Glutamatergic neuron (in vitro differentiated cells): ENCODE data around the gene BTBD3. TPM values are rescaled to one million over a fixed set of nuclear protein-coding genes. Genes with fewer than 3 reads are reported as not detected.

Experiments
- DNase-seq: peaks from one replicate; pipeline ENCODE4 v3.0.0; 2022
- H3K27ac Mint-ChIP-seq: one replicate; pipeline ENCODE4 v1.8.0; 2020; ENCODE audit warnings: mild to moderate bottlenecking, mixed read lengths, inconsistent platforms; ENCODE audit not compliant: unreplicated experiment
- H3K27me3 Mint-ChIP-seq: one replicate; pipeline ENCODE4 v1.8.0; 2020; ENCODE audit warnings: mild to moderate bottlenecking, moderate library complexity, mixed read lengths, inconsistent platforms; ENCODE audit not compliant: unreplicated experiment
- H3K36me3 Mint-ChIP-seq: one replicate; pipeline ENCODE4 v1.8.0; 2020; ENCODE audit warnings: mild to moderate bottlenecking, mixed read lengths, inconsistent platforms; ENCODE audit not compliant: unreplicated experiment
- H3K4me1 Mint-ChIP-seq: one replicate; pipeline ENCODE4 v1.8.0; 2020; ENCODE audit warnings: mild to moderate bottlenecking, low read depth, mixed read lengths, inconsistent platforms; ENCODE audit not compliant: unreplicated experiment
- H3K4me3 Mint-ChIP-seq: one replicate; pipeline ENCODE4 v1.8.0; 2020; ENCODE audit warnings: mild to moderate bottlenecking, mixed read lengths, inconsistent platforms; ENCODE audit not compliant: unreplicated experiment
- H3K9me3 Mint-ChIP-seq: one replicate; pipeline ENCODE4 v1.8.0; 2020; ENCODE audit warnings: mild to moderate bottlenecking, moderate library complexity, mixed read lengths, inconsistent platforms; ENCODE audit not compliant: unreplicated experiment
- CTCF ChIP-seq: fragments of 200-600 bp; sonication (generic); IDR thresholded peaks from one replicate; pipeline ENCODE4 v1.5.0; 2021; ENCODE audit not compliant: partially characterized antibody, unreplicated experiment
- total RNA-seq: library from RNA; stranded (reverse); fragmentation: NEBNext Ultra II Directional; extraction: Animal tissue kit (Norgen Biotek cat#: 25700); gene quantifications from one replicate; pipeline ENCODE4 v1.2.1, GENCODE V29; 2021; ENCODE audit not compliant: unreplicated experiment

BTBD3 gene
- total RNA-seq, 1 donor from 2014 or later = 24.3 TPM

GRCh38 chr20:11948806-11949205, 31.1 kb downstream of the BTBD3 start:
- Mint-ChIP-seq H3K27me3 (no peaks in the 10 kb centered on the region), H3K36me3 (no peaks in the 10 kb centered on the region), H3K9me3 (peaks cover 2% of the 10 kb centered on the region), H3K27ac (no peak overlapping the region), H3K4me3 (no peak overlapping the region), H3K4me1 (no peaks in the 10 kb centered on the region)
- no peak for DNase-seq
- no peak for TF ChIP-seq CTCF

DNA sequence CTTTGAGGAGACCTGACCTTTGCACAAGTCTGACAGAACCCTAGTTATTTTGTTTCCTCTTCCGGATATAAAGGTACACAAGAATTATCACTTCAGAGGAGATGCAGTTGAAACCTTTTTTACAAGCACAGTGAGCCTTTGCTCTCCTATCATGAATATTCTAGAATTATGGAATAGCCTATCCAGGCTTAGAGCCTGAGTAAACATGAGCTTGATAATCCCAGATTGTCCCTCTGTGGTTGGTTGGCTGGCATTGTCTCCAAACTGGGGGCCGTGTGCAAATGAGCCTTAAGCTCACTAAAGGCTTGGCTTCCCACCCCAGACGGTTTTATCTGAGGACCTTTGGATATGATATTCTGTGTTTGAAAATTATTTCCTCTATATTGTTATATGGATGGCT, 32.0 kb downstream of the BTBD3 start:
- peaks cover 6% of the 10 kb centered on the region for H3K9me3 Mint-ChIP-seq
- no peaks in the 10 kb centered on the region for H3K27me3 Mint-ChIP-seq
- H3K36me3 Mint-ChIP-seq = no peaks in the 10 kb centered on the region
- TF ChIP-seq CTCF = no peak
- no peak overlapping the region for H3K4me3 Mint-ChIP-seq
- no peak overlapping the region for H3K27ac Mint-ChIP-seq
- DNase-seq = no peak
- no peaks in the 10 kb centered on the region for H3K4me1 Mint-ChIP-seq

- DNase-seq = no peak
- Mint-ChIP-seq H3K27me3 (no peaks in the 10 kb centered on the region), H3K9me3 (peaks cover 7% of the 10 kb centered on the region), H3K36me3 (no peaks in the 10 kb centered on the region), H3K27ac (no peak overlapping the region), H3K4me1 (no peaks in the 10 kb centered on the region), H3K4me3 (no peak overlapping the region)
- TF ChIP-seq CTCF = no peak
Observed at GRCh38 chr20:11951696-11952095, 34.0 kb downstream of the BTBD3 start.

DNA sequence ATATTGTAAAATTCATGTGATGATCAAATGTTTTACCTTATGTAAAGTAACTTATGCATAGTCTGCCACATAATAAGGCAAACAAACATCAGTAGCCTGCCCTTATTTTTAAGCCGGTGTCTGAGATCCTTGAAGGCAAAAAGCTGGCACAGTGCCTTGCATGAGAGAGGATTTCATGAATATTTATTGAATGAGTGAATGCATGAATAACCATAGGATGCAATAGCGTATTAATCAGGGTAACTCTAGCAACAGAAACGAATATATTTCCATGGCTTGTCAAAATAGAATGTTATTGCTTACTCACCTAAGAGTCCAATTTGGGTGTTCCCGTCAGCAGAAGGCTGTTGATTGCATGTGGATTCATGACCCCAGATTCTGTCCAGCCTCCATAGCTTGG, 34.9 kb downstream of the BTBD3 start:
- Mint-ChIP-seq H3K27ac (no peak overlapping the region), H3K36me3 (no peaks in the 10 kb centered on the region), H3K27me3 (no peaks in the 10 kb centered on the region), H3K4me1 (no peaks in the 10 kb centered on the region), H3K4me3 (no peak overlapping the region), H3K9me3 (peaks cover 7% of the 10 kb centered on the region)
- no peak for DNase-seq
- TF ChIP-seq CTCF = no peak

DNA sequence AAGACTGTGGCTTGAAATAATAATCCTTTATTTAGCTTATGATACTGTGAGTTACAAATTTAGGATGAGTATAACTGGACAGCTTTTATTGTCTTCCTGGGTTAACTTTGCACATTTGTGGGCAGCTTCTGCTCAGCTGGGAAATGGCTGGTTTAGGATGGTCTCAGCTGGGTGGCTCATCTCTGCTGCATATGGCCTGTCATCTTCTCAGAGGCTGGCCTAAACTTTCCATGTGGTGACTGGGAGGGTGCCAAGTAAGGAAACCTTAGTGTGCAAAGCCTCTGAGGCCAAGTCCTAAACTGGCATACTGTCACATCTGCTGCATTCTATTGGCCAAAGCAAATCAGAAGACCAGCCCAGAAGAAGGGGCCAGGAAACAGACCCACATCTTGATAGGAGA, 40.2 kb downstream of the BTBD3 start:
- no peaks in the 10 kb centered on the region for H3K36me3 Mint-ChIP-seq
- peaks cover 7% of the 10 kb centered on the region for H3K9me3 Mint-ChIP-seq
- H3K4me3 Mint-ChIP-seq = no peak overlapping the region
- no peaks in the 10 kb centered on the region for H3K27me3 Mint-ChIP-seq
- H3K27ac Mint-ChIP-seq = no peak overlapping the region
- TF ChIP-seq CTCF = no peak
- no peaks in the 10 kb centered on the region for H3K4me1 Mint-ChIP-seq
- no peak for DNase-seq
